PC-9 (cell line): ENCODE data around the gene BABAM1. TPM values are rescaled to one million over a fixed set of nuclear protein-coding genes. Genes with fewer than 3 reads are reported as not detected.

Experiments
- BruUV-seq: library from RNA; stranded (reverse); fragments of 400-500 nt; replicated peaks from 2 replicates; lab custom pipeline; 2021; lab: Mats Ljungman, UMichigan
- CTCF ChIA-PET: fragments of 300-600 bp; sonication (Branson Sonifier 250); formaldehyde crosslinking; loops from one replicate; lab custom pipeline; 2022; ENCODE audit warnings: antibody characterized with exemption; lab: Charles Lee
- POLR2A ChIA-PET: fragments of 300-600 bp; sonication (Branson Sonifier 250); formaldehyde crosslinking; loops from one replicate; lab custom pipeline; 2022; ENCODE audit warnings: antibody characterized with exemption; ENCODE audit not compliant: unreplicated experiment; lab: Charles Lee
- DNase-seq, 2 experiments: peaks; one replicate each; pipeline versions ENCODE4 v3.0.0 to v3.0.0-alpha.2; 2015 to 2022; ENCODE audit warnings: mixed read lengths in 1 of 2
- H2AFZ ChIP-seq: fragments of 200-600 bp; sonication (generic); 2 replicates; pipeline ENCODE4 v1.8.1; 2017; ENCODE audit warnings: antibody characterized with exemption
- H3F3A ChIP-seq: fragments of 200-600 bp; sonication (generic); 2 replicates; pipeline ENCODE4 v1.8.1; 2017; ENCODE audit warnings: antibody characterized with exemption, mild to moderate bottlenecking, low read depth; ENCODE audit not compliant: insufficient read depth
- H3K27ac ChIP-seq: fragments of 200-600 bp; sonication (generic); 2 replicates; pipeline ENCODE4 v1.6.1; 2016; ENCODE audit warnings: mixed run types
- H3K27me3 ChIP-seq: fragments of 200-600 bp; sonication (generic); 2 replicates; pipeline ENCODE4 v1.6.1; 2016; ENCODE audit warnings: low read depth, mixed run types; ENCODE audit not compliant: insufficient read depth
- H3K36me3 ChIP-seq: fragments of 200-600 bp; sonication (generic); 2 replicates; pipeline ENCODE4 v1.6.1; 2016; ENCODE audit warnings: low read depth, mixed run types
- H3K4me1 ChIP-seq: fragments of 200-600 bp; sonication (generic); replicated peaks from 2 replicates; pipeline ENCODE4 v1.6.1; 2016; ENCODE audit warnings: mixed run types; ENCODE audit not compliant: insufficient read depth
- H3K4me2 ChIP-seq: fragments of 200-600 bp; sonication (generic); 2 replicates; pipeline ENCODE4 v1.6.1; 2017; ENCODE audit warnings: mixed run types
- H3K4me3 ChIP-seq: fragments of 200-600 bp; sonication (generic); 2 replicates; pipeline ENCODE4 v1.6.1; 2016; ENCODE audit warnings: mixed run types
- H3K79me2 ChIP-seq: fragments of 200-600 bp; sonication (generic); 2 replicates; pipeline ENCODE4 v1.6.1; 2017; ENCODE audit warnings: low read depth, mixed run types
- H3K9me2 ChIP-seq: fragments of 200-600 bp; sonication (generic); 2 replicates; pipeline ENCODE4 v1.8.1; 2017; ENCODE audit warnings: mild to moderate bottlenecking; ENCODE audit not compliant: insufficient read depth
- H3K9me3 ChIP-seq: fragments of 200-600 bp; sonication (generic); 2 replicates; pipeline ENCODE4 v1.8.1; 2016; ENCODE audit warnings: low read depth; ENCODE audit not compliant: insufficient read depth
- H4K20me1 ChIP-seq: fragments of 200-600 bp; sonication (generic); 2 replicates; pipeline ENCODE4 v1.8.1; 2017; ENCODE audit not compliant: insufficient read depth
- EZH2 ChIP-seq: fragments of 200-600 bp; sonication (generic); IDR thresholded peaks from 2 replicates; pipeline ENCODE4 v1.8.0; 2017; ENCODE audit warnings: antibody characterized with exemption, low read depth
- intact Hi-C: fragments of 100-400 bp; cut with micrococcal nuclease; formaldehyde crosslinking; loops from one replicate; pipeline ENCODE4 v1.10.0; 2022; ENCODE audit not compliant: unreplicated experiment
- total RNA-seq: library from RNA; stranded (reverse); gene quantifications from 2 replicates; pipeline ENCODE4 v1.2.3, GENCODE V29; 2021
- TF ChIP-seq, protein P1 (sequence below): fragments of 200-600 bp; sonication (generic); conservative IDR thresholded peaks from 2 replicates; pipeline ENCODE4 v1.6.1; 2017; ENCODE audit warnings: mixed run types, antibody characterized with exemption, mild to moderate bottlenecking, moderate library complexity

BABAM1 gene
- total RNA-seq, 1 experiment from 2014 or later, result 127 TPM

- peak overlapping the region; percentile 76 for H3K27ac ChIP-seq
- peak overlapping the region; percentile 91 for H3K4me2 ChIP-seq
- no peaks in the 10 kb centered on the region for H3K9me3 ChIP-seq
- H3K4me1 ChIP-seq, result peaks cover 8% of the 10 kb centered on the region
- peak overlapping the region; percentile 70; the same call in 1 of the 2 replicates for H3K4me3 ChIP-seq
- ChIA-PET POLR2A (interaction anchor here (0.6 kb wide), 2 partner anchors 30 to 188 kb away, joined by 5 to 6 read pairs; no protein-coding TSS in a partner anchor), CTCF (no interaction called here)
- BruUV-seq, result no TSS peak
- peak in 1 of 2 experiments; percentile 33 for DNase-seq
- H3F3A ChIP-seq, result peaks cover 46% of the 10 kb centered on the region
- H2AFZ ChIP-seq, result no peak overlapping the region
- peaks cover 5% of the 10 kb centered on the region; the same call in 1 of the 2 replicates for H3K79me2 ChIP-seq
- intact Hi-C loops, result loop anchor here (5.0 kb wide), 2 partner anchors 37 to 148 kb away; partner anchors contain the start of genes HAUS8, MYO9B and USHBP1
- no peaks in the 10 kb centered on the region for H3K9me2 ChIP-seq
- no peaks in the 10 kb centered on the region for H4K20me1 ChIP-seq
- TF ChIP-seq, protein P1, sequence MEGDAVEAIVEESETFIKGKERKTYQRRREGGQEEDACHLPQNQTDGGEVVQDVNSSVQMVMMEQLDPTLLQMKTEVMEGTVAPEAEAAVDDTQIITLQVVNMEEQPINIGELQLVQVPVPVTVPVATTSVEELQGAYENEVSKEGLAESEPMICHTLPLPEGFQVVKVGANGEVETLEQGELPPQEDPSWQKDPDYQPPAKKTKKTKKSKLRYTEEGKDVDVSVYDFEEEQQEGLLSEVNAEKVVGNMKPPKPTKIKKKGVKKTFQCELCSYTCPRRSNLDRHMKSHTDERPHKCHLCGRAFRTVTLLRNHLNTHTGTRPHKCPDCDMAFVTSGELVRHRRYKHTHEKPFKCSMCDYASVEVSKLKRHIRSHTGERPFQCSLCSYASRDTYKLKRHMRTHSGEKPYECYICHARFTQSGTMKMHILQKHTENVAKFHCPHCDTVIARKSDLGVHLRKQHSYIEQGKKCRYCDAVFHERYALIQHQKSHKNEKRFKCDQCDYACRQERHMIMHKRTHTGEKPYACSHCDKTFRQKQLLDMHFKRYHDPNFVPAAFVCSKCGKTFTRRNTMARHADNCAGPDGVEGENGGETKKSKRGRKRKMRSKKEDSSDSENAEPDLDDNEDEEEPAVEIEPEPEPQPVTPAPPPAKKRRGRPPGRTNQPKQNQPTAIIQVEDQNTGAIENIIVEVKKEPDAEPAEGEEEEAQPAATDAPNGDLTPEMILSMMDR, result no peak
- no peak for TF ChIP-seq EZH2
- H3K27me3 ChIP-seq, result no peaks in the 10 kb centered on the region
- no peaks in the 10 kb centered on the region for H3K36me3 ChIP-seq
Observed at GRCh38 chr19:17225053-17225452, 42.2 kb upstream of the BABAM1 start.

GRCh38 chr19:17226002-17226933, 41.0 kb upstream of the BABAM1 start, which contains the start of gene OCEL1:
Gene OCEL1 (plus strand): TSS chr19:17226226. CDS start chr19:17226248, 22 bp downstream.
- H3K36me3 ChIP-seq, result no peaks in the 10 kb centered on the region
- ChIA-PET CTCF (interaction anchor here (0.6 kb wide), 1 partner anchor 540 kb away, joined by 3 read pairs; no protein-coding TSS in a partner anchor), POLR2A (interaction anchor here (0.5 to 1.3 kb wide), 7 partner anchors 11 to 1053 kb away, joined by 3 to 25 read pairs (median 8); partner anchors contain the start of genes BABAM1 and USE1)
- H3K27ac ChIP-seq, result peak within 1 kb of the TSS; percentile 76
- H3K4me3 ChIP-seq, result peak within 1 kb of the TSS; percentile 70
- peak within 1 kb of the TSS; percentile 94 for H2AFZ ChIP-seq
- intact Hi-C loops, result loop anchor here (5.0 kb wide), 2 partner anchors 36 to 149 kb away; partner anchors contain the start of genes HAUS8, MYO9B and USHBP1
- BruUV-seq, result no TSS peak
- H3K79me2 ChIP-seq, result peaks cover 5% of the 10 kb centered on the region; the same call in 1 of the 2 replicates
- no peaks in the 10 kb centered on the region for H3K27me3 ChIP-seq
- no peaks in the 10 kb centered on the region for H3K9me3 ChIP-seq
- DNase-seq, result peak; percentile 96
- H3F3A ChIP-seq, result peaks cover 53% of the 10 kb centered on the region
- peaks cover 6% of the 10 kb centered on the region; the same call in 1 of the 2 replicates for H4K20me1 ChIP-seq
- H3K4me1 ChIP-seq, result no peaks in the 10 kb centered on the region; the same call in 1 of the 2 replicates
- H3K4me2 ChIP-seq, result peak within 1 kb of the TSS; percentile 91
- TF ChIP-seq, protein P1, result no peak
- TF ChIP-seq EZH2, result no peak
- no peaks in the 10 kb centered on the region for H3K9me2 ChIP-seq
